ENCODE data around the gene GPC5. TPM values are rescaled to one million over a fixed set of nuclear protein-coding genes. Genes with fewer than 3 reads are reported as not detected.

The GPC5 gene
- total RNA-seq, 1 donor from 2014 or later = 7.3 TPM

DNA sequence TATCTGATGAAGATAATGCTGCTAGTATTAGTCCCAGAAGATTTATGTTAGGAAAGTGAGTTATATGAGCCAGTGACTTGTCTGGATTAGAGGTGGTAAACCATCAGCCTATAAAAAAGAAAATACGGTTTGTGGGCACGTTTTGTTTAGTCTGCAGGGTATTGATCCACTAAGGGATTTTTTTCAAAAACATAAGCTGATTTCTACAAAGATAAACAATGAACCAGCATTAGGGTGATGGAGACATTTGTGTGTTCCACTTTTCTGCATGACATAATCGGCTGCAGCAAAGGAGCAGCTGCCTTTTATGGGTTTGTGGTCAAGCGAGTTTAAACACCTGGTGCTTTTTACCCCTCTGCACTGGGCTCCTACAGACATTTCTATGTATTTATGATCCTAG is 991.8 kb downstream of the GPC5 start:
- no peak for DNase-seq (ENCODE audit: low spot score in 2 of 2)
- FAIRE-seq = no peak

DNA sequence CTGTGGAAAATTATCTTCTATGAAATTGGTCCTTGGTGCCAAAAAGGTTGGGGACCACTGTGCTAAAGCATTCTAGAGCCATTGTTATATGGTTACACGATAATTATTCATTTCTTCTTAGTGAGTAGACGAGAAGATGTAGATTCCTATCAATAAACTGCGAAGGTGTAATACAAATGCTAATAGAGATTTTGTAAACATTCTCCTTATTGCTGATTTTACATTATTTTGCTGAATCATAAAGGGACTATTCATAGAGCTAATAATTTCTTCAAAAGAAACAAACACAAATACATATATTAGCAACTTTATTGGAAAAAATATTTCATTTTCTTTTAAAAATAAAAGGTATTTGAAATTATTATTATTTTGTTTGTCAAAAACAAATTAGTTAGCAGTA is 1005.2 kb downstream of the GPC5 start:
- no peak for DNase-seq (ENCODE audit: low spot score in 2 of 2)
- peak; percentile 92 for FAIRE-seq

DNA sequence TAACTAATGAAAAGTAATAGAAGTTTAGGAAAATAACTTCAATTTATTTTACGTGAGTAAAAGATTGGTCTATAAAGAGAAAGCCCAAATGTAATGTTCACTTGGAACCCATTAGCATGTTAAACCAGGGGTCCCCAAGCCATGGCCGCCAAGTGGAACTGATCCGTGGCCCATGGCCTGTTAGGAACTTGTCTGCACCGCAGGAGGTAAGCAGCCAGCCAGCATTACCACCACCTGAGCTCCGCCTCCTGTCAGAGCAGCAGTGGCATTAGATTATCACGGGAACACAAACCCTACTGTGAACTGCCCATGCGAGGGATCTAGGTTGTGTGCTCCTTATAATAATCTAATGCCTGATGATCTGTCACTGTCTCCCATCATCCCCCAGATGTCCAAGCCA is 1009.4 kb downstream of the GPC5 start:
- no peak for FAIRE-seq

DNA sequence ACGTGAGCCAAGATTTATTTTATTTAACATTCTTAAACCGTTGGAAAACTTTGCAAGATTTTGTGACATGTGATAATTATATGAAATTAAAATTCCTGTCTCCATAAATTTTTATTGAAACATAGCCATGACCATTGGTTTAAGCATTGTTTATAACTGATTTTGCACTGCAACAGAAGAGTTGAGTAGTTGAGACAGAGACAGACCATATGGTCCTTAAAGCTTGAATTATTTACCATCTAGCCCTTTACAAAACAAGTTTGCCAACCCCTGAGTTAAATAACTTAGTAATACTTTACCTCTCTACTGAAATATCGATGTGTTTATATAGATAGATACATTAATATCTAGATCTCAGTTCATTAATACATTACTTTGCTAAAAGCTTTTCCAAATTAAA is 1014.1 kb downstream of the GPC5 start:
- FAIRE-seq (no peak), DNase-seq (ENCODE audit: low spot score in 2 of 2) (no peak)

More for the DNA sequence above, 1009.4 kb downstream of the GPC5 start:
- no peak for DNase-seq (ENCODE audit: low spot score in 2 of 2)

DNA sequence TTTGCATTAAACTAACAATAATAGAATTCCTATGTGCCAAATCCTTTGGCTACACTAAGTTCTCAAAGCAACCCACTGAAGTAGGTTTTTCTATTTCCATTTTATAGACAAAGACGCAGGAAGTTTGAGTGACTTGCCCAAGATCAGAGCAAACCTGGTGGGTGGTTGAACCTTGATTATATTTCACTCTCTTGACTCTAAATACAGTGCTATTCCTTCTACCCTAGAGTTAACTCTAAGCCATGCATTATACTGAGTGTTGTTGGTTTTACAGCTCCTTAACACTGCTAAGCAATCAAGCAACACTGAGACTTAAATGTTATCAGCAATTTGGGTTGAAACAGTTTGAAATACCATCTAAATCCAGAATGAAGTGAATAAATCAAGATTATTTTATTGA is 1014.6 kb downstream of the GPC5 start:
- no peak for FAIRE-seq
- no peak for DNase-seq (ENCODE audit: low spot score in 2 of 2)

DNA sequence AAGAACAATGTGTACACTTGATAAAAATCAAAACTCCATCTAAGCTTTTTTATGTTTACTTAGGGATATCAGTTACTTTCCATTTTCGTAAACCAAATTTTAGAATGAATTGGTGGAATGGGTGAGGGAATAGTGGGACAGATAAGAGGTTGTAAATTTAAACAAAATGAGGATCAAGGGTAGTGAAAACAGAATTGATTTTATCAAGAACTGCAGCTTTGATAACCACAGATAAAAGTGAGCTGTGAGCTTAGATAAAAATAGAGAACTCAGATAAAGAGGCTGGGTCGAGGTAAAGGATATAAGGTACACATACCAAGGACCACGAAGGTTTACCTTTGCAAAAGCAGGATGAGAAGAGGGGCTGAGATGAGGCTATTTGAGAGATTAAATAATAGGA is 1015.0 kb downstream of the GPC5 start:
- no peak for FAIRE-seq

DNA sequence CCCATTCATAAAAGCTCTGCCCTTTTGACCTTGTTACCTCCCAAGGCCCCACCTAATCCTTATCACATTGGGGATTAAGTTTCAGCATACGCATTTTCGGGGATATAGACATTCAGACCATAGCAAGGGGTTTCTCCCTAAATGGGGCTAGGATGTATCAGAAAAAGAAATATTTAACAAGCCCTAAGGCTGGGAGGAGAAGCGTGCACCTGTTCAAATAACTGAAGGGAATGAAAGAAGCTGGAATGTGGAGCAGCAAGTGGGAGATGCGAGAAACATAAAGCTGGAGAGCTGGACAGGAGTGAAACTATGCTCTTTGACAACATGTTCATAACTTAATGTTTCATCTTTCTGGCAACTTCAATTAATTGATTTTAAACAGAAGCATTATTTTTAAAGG is 1016.4 kb downstream of the GPC5 start:
- DNase-seq (ENCODE audit: low spot score in 2 of 2) (no peak), FAIRE-seq (no peak)

More for the DNA sequence above, 1015.0 kb downstream of the GPC5 start:
- DNase-seq (ENCODE audit: low spot score in 2 of 2) = no peak

DNA sequence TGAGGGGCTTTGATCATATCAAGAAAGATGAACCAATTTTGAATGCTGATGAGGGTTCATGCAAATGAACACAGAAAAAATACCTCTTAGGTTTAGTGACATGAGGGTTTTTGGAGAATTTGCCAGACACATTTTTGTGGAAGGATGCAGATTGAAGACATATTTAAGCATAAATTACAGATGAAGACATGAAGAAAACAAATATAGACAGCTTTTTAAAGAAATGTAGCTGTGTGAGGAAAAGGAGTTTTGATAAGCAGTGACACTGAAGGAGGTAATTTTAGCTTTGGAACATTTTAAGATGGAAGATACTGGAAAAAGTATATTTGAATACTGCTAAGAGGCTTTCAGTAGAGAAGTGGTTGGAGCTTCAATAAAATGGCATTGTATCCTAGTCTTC is 1017.4 kb downstream of the GPC5 start:
- no peak for FAIRE-seq
- no peak for DNase-seq (ENCODE audit: low spot score in 2 of 2)

DNA sequence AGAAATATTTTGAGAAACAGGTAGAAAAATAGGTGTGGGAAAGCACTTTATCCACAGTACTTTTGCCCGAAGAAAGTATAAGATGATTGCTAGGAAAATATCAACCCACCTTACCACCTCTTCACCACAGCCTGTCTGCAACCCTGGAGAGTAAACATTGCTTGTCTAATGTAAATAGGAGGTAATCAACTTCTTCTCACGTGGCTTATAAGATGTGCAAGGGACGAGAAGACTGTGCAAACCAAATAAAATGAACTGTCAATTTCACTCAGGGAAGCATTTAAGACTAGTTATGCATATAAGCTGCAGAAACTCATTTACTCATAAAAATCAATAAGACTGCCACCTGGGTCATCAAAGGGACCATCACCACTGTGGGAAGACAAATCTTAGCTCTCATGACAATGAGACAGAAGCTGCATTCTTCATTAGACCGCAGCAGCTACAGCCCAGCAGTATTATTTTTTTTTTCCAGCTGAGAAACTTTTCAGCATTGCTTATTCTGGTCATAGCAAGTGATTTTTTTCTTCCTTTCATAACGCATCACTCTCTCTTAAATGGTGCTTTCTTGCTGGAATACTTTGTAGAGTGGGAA is 1020.5 kb downstream of the GPC5 start:
- DNase-seq (ENCODE audit: low spot score in 2 of 2) (no peak), FAIRE-seq (no peak)

DNA sequence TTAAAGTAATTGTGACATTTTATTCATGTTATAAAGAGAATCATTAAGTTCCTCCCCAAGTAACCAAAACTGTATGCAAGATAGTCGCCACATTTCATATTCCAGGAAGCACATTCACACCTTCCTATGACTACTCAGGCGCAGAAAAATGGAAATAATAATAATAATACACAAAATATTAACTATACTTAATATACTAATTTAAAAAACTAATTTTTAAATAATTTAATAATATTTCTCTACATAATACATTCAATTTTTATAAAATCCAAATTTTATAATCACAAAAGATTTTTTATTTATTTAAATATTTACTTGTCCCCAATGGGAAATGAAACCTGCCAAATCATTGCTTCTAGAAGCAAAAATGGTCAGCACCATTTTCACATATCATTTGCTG is 1030.8 kb downstream of the GPC5 start:
- FAIRE-seq (peak; percentile 49), DNase-seq (ENCODE audit: low spot score in 2 of 2) (no peak)

DNA sequence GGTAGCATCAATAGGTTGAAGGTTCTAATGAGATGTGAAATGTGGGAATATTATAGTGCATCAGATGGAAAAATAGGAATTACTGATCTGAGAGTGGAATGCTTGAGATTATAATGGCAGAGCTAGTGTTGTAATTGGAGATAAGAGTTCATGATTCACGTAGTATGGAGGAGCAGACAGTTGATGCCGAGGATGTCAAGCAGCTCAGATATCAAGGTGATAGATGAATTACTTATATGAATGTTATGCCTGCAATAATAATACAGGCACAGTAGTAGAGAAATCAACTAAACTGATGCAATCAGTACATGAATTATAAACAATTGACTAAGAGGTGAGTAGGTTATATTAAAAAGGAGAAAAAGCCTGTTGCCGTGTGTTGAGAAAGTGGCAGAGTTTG is 1035.0 kb downstream of the GPC5 start:
- FAIRE-seq (no peak), DNase-seq (ENCODE audit: low spot score in 2 of 2) (no peak)

DNA sequence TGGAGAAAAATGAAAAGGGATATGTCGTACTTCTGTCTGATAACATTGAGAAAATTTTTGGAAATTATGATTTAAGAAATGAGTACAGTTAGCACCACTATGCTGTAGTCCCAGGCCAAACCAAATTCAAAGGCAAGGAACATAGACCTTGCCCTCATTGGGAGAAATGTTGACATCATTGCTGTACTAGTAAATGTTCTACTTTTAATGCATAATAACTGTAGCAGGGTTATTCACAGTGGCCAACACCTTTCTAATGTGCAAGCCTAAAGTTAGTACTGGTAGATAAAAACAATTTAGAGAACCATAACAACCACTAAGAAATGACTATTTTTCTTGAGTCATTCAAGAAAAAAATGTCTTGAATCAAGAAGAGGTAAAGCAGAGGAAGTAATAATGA is 1035.5 kb downstream of the GPC5 start:
- FAIRE-seq (no peak), DNase-seq (ENCODE audit: low spot score in 2 of 2) (no peak)

DNA sequence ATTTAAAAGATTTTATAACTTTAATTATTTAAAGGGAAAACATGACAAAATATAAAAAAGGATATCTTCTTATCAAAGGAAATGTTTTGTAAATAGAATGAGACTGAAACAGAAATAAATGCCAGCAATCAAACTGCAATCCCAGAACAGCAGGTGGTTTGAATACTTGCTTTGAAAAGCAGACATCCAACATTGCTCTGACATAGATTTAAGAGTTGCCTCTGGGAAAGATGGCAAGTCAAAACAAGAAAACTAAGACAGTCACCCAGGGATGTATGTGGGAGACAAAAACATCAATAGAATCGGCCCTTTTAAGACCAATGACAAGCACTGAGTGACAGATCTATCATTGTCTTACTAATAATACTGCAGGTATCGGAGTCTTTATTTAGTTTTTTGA is 1038.5 kb downstream of the GPC5 start:
- DNase-seq (ENCODE audit: low spot score in 2 of 2) (no peak), FAIRE-seq (no peak)

DNA sequence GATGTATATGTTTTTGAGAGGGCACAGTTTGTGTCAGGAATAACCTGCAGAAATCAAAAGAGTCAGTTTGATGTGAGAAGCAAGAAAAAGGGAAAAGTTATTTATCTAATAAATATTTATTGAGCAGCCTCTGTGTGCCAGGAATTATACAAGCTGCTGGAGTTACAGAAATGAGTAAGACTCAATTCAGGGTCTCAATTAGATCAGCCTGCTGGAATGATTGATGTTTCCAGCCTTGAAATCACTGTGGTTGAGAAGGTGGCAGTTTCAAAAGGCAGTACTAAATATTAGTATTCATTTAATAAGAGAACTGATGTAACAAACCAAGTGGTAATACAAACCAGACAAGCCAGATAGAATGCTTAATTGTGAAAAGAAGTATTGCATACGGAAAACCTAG is 1045.8 kb downstream of the GPC5 start:
- no peak for DNase-seq (ENCODE audit: low spot score in 2 of 2)
- no peak for FAIRE-seq

DNA sequence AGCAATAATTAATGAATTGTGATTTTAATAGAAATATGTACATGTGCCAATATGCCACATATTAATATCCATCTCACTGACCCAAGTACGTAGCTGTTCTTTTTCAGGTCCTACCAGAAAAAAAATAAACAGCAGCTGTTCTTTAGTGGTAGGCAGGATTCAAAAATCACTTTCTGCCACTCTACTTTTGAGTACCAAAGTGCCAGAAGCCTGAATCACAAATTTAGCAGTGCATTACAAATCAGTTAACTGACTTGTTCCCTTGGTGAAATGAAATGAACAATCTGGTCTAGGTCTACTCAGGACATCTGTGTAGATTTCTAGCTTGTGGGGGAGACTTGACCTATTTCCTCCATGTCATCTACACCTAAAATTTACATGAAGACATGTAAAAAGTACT is 1052.6 kb downstream of the GPC5 start:
- no peak for DNase-seq (ENCODE audit: low spot score in 2 of 2)
- FAIRE-seq = no peak

DNA sequence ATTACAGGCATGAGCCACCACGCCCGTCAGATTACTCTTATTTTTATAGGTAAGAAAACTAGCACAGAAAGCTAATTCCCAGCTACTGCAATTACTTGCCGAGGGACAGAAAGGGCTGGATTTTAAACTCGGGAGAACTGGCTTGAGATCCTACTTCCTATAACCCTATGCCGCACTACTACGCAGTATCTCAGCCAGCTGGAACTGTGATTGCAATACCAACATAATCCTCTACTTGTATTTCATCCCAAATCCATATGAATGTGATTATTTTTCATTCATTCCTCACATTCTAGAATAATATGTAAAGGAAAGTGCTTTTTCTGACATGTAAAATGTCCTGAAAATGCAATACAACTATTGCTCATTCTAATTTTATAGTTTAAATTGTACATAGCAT is 1054.4 kb downstream of the GPC5 start:
- no peak for DNase-seq (ENCODE audit: low spot score in 2 of 2)
- no peak for FAIRE-seq

DNA sequence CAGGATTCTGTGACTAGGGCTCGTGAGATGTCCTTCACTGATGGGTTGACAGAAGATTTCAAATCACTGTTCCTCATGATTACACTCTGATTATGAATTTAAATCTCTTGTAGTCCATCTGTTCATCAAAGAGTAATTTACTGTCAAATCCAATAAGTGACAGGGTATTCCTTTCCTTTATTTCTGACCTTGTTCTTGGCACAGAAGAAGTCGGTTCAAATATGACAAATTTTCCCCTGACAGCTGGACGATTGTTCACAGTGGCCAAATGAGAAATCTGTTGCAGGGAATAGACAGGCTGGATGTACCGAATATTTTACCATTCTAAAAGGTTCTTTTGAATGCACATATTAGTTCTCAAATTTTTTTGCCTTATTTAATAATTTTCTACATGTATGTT is 1060.9 kb downstream of the GPC5 start:
- no peak for FAIRE-seq
- no peak for DNase-seq (ENCODE audit: low spot score in 2 of 2)

DNA sequence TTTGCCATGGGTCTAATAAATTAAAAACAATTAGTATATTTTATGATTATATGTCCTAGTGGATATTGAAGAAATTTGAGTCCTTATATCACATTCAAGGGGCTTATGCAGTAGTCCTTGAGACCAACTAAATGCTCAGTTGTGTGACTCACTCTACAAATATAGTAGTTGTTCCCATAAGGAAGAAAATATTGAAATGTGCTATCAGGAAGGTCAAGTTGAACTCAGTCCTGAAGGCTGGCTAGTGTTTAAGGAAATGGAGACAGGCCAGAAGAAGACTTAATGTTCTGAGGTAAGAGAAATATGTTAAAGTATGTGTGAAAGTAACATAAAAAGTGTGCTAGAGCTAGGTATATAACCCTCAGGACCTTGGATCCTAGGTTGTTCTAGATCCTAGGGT is 1062.1 kb downstream of the GPC5 start:
- FAIRE-seq (no peak), DNase-seq (ENCODE audit: low spot score in 2 of 2) (no peak)

DNA sequence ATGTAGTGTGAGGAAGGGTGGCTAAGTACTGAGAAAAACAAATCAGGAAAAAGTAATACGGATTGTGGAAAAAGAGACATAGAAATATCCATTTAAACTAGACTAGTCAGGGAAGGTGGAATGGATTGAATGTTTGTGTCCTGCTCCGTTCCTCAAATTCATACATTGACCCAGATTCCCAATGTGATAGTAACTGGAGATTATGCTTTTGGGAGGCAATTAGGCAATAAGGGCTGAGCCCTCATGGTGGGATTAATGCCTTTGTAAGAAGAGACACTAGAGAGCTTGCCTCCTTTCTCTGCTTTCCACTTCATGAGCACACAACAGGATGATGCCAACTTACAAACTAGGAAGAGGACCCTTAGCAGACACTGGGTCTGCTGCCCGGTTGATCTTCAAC is 1063.0 kb downstream of the GPC5 start:
- FAIRE-seq = no peak

DNA sequence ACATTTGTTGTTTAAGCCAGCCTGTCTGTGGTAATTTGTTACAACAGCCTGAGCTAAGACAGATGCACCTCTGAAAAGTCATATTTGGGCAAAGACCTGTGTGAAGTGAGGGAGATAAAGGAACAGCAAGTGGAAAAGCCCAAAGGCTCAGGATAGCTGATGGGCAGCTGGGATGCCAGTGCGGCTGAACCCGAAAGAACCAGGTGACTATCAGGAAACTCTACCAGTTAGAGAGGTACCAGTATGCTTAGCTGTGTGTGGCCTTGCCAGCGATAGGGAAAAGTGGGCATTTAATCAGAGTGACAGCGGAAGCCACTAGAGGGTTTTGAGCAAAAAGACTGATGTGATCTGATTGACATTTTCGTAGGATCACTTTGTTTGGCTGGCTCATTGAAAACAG is 1063.4 kb downstream of the GPC5 start:
- FAIRE-seq = no peak

More for the DNA sequence above, 1063.0 kb downstream of the GPC5 start:
- DNase-seq (ENCODE audit: low spot score in 2 of 2) = no peak

DNA sequence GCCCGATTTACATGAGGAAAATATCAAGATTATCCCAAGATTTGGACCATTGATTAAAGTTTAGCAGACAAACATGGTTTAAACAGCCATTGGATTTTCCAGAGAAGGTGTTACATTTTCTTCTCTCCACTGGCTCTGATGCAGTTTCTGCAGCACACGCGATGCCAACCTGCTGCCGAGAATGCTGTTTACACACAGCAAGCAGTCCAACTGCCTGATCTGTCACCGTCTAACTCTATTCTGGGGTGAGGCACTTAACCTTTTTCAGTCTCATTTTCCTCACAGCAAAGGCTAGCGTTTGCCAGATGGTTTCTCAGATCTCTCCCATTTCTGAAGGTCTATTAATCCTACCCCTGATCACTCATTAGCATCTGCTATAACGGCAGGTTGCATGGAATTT is 1064.7 kb downstream of the GPC5 start:
- no peak for DNase-seq (ENCODE audit: low spot score in 2 of 2)

More for the DNA sequence above, 1063.4 kb downstream of the GPC5 start:
- DNase-seq (ENCODE audit: low spot score in 2 of 2) = no peak

DNA sequence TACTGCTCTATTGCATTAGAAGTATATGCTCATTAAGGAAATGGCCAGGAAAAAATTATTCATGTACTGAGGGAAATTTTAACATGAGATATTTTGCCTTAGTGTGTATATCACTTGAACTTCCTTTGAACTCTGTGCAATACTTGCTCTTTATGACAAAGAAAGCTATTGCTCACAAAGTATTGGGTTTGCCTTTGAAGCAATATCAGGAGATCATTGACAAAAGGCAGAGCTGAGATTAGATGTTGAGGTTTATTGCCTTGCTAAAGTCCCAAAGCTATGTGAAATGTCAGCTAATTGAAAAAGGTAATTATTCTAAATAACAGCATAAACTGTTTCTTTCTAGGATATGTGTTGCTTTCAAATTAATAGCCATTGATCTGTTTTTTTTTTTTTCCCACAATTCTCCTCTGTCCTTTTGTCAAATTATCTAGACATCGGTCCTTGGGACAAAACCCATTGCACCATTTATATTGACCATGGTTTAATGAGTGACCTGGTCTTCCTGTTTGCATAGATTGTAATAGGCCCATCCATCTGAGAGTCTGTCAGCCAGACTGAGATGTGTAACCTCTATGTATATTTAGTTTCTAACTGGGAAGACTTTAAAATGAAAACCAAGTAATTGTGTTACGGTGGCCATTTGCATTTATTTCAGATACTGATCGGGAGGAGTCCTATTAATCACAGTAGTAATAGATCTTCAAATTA is 1075.5 kb downstream of the GPC5 start:
- DNase-seq (ENCODE audit: low spot score in 2 of 2) (no peak), FAIRE-seq (no peak)

More for the DNA sequence above, 1064.7 kb downstream of the GPC5 start:
- FAIRE-seq = no peak

Data from frontal cortex (tissue), 4 donors.